Skin epidermis (tissue), 12 donors: ENCODE measurements around the gene ZNF267.
"Not testable (repeated sequence)": the region's sequence is repeated elsewhere in the genome, so short reads cannot be mapped to it uniquely, and the experiment has no call there.

Experiments
- H3K27ac ChIP-seq, 21 experiments: fragments of 200-600 bp; sonication (generic) in 11 of 21; one replicate each; pipeline ENCODE4 v1.5.0; 2020; ENCODE audit warnings: mild to moderate bottlenecking in 3 of 21, inconsistent platforms in 2 of 21, moderate library complexity in 2 of 21
- H3K4me3 ChIP-seq, 7 experiments: fragments of 200-600 bp; sonication (generic) in 2 of 7; one replicate each; pipeline ENCODE4 v1.5.0; 2020; ENCODE audit warnings: inconsistent platforms in 2 of 7, mild to moderate bottlenecking in 2 of 7, moderate library complexity in 1 of 7

Gene ZNF267

DNA sequence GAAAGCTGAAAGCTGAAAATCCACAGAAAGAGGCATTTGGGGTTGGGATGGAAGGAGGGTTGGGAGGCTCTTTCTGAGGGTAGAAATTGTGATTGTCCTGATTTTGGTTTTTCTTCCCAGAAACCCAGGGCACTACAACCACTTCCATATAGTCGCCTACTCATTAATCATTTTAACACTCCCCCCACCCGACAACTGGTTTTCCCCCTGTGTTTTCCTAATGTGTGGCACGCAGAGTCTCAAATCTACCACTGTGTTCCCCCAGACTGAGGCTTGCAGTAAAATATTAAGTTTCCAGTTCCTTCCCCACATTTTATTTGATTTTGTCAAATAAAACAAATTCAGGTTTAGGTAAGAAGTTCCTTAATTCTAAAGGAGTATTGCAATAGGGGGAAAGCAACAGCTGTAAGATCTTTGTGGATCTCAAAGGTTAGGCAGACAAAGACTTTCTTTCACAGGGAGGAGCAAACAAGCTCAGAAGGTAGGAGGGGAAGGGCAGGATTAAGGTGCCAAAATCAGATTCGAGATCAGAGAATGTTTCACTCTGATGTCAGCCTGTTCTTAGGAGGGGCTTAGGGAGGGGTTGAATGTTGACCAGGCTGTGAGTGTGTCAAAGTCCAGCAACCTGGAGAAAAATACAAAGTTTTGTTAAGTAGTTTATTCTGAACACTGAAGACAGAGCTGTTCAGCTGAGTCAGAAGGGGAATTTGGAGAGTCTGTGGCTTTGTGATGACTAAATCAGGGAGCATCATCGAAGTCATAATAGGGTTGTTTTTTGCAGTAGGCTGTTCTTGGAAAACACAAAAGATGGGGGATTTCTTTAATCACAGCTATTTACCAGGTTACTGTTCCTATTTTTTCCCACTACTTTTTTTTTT, 3.6 kb downstream of the ZNF267 start:
- H3K4me3 ChIP-seq: peak overlapping the region in 3 of 7 experiments; percentile 5 to 91 (median 22)
- H3K27ac ChIP-seq: peak overlapping the region in 20 of 21 experiments; percentile 13 to 100 (median 84)

DNA sequence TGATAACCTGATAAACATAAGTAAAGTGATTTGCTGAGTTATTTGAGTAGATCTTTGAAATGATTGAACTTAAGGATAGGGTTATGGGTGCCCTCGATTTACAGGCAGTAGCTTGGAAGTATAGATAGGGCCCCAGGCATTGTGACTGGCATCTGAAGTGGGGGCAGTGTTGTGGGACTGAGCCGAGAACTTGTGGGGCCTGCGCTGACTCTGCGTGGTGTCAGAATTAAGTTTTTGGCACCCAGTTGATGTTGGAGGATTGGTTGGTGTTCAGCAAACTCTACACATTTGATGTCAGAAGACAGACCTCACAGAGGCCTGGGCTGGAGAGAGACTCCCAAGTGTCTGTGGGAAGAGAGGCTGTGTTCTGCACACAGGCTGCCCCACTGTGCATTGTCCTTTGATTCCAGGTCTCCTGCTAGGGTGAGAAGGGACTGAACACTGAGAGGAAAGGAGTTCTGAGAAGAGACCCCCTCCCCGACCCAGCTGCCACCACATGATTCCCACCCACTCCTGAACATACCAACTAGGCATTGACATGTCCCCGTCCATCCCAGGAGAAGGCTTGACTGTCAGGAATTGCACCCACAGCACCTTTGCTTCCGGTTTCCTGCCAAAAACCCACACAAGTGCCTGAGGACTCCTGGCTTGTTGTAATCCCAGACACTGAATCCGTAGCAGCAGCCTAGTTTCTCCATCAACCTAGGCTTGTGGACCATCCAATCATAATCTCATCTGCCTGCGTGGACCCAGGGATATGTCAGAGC, 4.5 kb downstream of the ZNF267 start:
- Histone ChIP-seq H3K4me3 (no peak overlapping the region), H3K27ac (peak overlapping the region in 19 of 21 experiments; percentile 38 to 100 (median 85))

DNA sequence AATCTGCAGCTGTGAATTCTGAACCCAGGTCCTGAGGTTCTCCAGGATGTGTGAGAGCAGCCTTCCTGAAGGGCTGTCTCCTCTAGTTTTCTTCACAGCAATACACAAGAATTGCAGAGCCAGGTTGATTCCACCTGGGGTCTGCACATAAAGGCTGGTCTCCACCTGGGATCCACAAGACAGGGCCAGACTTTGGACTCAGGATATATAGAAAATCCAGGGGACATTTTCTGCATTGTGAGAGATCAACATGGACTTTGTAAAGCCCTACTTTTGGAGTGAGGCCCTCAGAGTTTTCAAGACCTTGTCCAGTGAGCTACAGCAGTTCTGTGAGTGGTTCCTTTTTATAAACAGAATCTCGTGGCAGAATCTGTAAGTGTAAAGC, 6.3 kb downstream of the ZNF267 start:
- H3K27ac ChIP-seq: peak overlapping the region in 15 of 21 experiments; percentile 11 to 76 (median 29)
- no peak overlapping the region for H3K4me3 ChIP-seq

DNA sequence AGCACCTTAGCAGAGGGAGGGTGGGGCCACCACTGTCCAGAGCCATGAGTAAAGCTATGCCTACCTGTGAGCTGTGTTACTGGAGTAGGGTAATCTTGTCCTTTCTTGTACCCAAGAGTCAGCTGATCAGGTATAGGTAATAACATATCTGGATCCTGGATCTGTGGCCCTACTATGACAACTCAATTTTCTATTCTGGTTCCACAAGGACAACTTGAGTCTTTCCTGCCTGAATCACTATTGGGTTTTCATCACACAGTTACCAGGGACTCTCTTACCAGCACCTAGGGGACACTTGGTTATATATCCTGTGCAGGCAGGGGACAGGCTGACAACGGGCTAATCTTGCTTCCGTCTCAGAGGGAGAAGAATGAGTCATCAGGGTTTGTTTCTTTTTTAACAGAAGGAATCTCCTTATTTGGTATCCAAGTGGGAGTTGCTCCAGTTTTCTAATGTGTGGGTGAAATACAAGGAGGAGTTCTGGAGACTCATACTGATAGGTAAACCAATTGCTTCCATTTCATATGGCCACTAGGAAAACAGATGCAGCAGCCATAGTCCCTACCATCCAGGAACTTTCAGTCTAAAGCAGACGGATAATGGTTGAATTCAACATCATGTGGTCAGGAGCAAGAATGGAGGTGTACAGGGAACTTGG, 6.8 kb downstream of the ZNF267 start:
- Histone ChIP-seq H3K27ac (peak overlapping the region in 16 of 21 experiments; percentile 11 to 76 (median 28)), H3K4me3 (no peak overlapping the region)

DNA sequence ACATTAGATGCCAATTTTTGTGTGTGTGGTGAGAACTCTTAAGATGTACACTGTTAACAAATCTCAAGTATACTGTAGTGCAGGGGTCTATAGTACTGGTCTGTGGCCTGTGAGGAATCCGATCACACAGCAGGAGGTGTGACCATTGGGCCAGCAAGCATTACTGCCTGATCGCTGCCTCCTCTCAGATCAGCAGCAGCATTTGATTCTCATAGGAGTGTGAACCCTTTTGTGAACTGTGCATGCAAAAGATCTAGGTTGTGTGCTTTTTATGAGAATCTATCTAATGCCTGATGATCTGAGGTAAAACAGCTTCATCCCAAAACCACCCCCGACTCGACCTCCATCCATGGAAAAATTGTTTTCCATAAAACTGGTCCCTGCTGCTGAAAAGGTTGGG, 12.6 kb downstream of the ZNF267 start:
- Histone ChIP-seq H3K4me3 (no peak overlapping the region), H3K27ac (no peak overlapping the region)

DNA sequence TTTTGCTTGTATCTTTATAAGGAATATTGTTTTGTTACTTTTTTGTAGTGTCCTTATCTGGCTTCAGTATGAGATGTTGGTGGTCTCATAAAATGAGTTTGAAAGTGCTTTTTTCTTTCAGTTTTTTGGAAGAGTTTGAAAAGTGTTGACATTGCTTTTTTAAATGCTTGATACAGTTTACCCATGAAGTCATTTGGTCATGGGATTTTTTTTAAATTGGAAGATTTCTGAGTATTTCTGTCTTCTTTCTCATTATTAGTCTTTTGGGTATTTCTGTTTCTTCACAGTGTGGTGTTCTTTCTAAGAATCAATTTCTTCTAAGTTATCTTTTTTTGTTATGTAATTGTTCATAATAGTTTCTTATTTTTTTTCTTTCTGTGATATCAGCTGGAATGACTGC, 15.1 kb downstream of the ZNF267 start:
- H3K4me3 ChIP-seq: no peak overlapping the region
- H3K27ac ChIP-seq: no peak overlapping the region

DNA sequence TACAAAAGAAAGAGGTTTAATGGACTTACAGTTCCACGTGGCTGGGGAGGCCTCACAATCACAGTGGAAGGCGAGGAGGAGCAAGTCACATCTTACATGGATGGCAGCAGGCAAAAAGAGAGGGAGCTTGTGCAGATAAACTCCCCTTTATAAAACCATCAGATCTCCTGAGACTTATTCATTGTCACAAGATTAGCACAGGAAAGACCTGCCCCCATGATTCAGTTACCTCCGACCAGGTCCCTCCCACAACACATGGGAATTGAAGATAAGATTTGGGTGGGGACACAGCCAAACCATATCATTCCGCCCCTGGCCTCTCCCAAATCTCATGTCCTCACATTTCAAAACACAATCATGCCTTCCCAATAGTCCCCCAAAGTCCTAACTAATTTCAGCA, 18.5 kb downstream of the ZNF267 start:
- not testable (repeated sequence) for H3K4me3 ChIP-seq, H3K27ac ChIP-seq

DNA sequence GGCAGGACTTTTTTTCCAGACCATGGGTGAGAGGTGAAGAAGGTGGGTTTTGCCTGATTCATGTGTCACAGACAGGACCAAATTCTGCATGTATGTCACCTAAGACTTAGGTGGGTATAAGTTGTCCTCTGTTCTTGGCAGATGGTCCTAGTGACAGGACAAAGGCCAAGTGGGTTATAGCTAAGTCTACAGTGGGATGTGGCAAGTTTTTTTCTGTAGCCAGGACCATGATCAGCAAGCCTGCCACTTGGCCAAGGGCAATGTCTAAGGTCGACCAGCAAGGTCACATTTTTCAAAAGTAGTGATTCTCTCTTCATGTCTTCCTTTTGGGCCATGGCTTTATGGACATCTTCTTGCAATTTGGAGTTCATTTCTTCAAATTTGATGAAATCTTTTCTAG, 20.2 kb downstream of the ZNF267 start:
- H3K27ac ChIP-seq: no peak overlapping the region
- H3K4me3 ChIP-seq: no peak overlapping the region

DNA sequence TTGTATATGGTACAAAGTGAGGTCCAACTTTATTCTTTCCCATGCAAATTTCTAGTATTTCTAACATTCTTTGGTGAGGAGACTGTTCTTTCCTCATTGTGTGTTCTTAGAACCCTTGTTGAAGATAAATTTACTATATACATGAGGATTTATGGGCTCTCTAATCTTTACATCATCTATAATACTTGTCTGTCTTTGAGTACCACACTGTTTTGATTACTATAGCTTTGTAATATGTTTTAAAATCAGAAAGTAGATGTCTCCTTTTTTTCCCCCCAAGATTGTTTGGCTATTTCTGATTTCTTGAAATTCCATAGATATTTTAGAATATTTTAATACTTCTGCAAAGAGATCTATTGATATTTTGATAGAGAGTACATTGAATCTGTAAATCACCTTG, 23.7 kb downstream of the ZNF267 start:
- Histone ChIP-seq H3K4me3 (no peak overlapping the region), H3K27ac (no peak overlapping the region)

DNA sequence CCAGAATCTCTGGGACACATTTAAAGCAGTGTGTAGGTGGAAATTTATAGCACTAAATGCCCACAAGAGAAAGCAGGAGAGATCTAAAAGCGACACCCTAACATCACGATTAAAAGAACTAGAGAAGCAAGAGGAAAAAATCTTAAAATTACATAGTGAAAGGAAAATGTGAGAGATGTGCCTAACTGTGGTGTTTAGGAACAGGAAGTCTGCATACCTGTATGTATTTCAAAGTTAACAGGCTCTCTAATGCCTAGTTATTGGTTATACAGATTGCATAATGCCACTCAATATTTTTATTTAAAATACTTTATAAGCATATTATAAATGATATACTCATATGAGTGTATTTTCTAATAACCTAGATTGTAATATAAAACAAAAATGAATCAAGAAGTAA, 25.9 kb downstream of the ZNF267 start:
- Histone ChIP-seq H3K4me3 (no peak overlapping the region), H3K27ac (no peak overlapping the region)

DNA sequence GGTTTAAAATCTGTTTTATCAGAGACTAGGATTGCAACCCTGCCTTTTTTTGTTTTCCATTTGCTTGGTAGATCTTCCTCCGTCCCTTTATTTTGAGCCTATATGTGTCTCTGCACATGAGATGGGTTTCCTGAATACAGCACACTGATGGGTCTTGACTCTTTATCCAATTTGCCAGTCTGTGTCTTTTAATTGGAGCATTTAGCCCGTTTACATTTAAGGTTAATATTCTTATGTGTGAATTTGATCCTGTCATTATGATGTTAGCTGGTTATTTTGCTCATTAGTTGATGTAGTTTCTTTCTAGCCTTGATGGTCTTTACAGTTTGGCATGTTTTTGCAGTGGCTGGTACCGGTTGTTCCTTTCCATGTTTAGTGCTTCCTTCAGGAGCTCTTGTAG, 31.0 kb downstream of the ZNF267 start:
- H3K4me3 ChIP-seq, H3K27ac ChIP-seq: not testable (repeated sequence)

DNA sequence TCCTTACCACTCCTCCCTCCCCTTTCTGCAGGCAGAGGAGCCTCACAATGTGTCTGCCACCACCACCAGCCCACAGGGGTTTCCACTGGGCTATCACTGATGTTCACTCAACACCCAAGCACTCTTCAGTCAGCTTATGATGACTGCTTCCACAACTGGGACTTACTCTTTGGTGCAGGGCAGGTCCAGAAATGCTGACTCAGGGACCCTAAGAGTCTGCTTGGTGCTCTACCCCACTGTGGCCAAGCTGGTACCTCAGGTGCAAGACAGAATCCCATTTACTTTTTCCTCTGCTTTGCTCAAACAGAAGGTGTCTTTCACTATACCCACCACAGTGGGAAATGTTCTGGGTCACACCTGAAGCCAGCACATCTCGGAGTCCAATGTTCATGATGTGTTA, 40.1 kb downstream of the ZNF267 start:
- Histone ChIP-seq H3K4me3 (no peak overlapping the region), H3K27ac (no peak overlapping the region)

DNA sequence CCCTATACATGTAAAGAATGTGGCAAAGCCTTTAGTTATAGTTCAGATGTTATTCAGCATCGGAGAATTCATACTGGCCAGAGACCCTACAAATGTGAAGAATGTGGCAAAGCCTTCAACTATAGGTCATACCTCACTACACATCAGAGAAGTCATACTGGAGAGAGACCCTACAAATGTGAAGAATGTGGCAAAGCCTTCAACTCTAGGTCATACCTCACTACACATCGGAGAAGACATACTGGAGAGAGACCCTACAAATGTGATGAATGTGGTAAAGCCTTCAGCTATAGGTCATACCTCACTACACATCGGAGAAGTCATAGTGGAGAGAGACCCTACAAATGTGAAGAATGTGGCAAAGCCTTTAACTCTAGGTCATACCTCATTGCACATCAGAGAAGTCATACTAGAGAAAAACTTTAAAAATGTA, 42.5 kb downstream of the ZNF267 start:
- H3K27ac ChIP-seq: no peak overlapping the region
- H3K4me3 ChIP-seq: no peak overlapping the region

DNA sequence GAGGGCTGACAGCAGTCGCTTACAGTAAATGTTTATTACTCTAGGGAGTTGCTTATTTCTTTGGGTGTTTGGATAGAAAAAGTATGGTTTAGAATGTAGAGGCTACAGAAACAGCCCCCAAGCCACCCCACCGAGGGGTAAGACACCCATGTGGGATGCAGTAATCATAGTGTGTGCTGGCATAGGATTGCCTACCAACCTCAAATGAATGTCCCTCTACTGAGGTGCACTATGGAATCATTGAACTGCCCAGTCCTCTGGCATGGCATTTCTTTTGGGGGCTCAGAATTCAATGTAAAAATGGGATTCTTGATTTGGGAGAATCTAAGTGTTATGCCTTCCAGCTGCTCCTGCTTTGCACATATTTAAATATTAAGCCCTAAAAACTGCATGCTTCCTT, 46.8 kb downstream of the ZNF267 start:
- H3K4me3 ChIP-seq: no peak overlapping the region
- H3K27ac ChIP-seq: no peak overlapping the region

DNA sequence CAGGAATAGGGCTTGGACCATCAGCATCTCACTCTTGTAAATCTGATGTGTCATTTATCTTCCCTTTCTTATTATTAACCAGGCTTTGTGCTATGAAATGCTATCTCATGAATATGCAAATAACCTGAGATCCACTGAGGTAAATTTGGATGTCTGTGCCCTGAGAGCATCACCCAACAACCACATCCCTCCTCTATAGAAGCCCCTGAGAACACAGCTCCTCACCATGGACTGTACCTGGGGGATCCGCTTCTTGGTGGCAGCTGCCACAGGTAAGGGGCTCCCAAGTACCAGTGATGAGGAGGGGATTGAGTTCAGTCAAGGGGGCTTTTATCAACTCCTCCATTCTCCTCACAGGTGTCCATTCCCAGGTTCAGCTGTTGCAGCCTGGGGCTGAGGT, 78.2 kb downstream of the ZNF267 start:
- not testable (repeated sequence) for H3K4me3 ChIP-seq

DNA sequence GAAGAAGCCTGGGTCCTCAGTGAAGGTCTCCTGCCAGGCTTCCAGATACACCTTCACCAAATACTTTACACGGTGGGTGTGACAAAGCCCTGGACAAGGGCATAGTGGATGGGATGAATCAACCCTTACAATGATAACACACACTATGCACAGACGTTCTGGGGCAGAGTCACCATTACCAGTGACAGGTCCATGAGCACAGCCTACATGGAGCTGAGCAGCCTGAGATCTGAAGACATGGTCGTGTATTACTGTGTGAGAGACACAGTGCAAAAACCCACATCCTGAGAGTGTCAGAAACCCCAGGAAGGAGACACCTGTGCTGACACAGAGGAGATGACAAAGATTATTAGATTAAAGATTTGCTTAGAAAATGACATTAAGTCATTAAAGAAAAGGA, 78.6 kb downstream of the ZNF267 start:
- H3K4me3 ChIP-seq, H3K27ac ChIP-seq: not testable (repeated sequence)

More for the DNA sequence above, 78.2 kb downstream of the ZNF267 start:
- H3K27ac ChIP-seq: not testable (repeated sequence)

DNA sequence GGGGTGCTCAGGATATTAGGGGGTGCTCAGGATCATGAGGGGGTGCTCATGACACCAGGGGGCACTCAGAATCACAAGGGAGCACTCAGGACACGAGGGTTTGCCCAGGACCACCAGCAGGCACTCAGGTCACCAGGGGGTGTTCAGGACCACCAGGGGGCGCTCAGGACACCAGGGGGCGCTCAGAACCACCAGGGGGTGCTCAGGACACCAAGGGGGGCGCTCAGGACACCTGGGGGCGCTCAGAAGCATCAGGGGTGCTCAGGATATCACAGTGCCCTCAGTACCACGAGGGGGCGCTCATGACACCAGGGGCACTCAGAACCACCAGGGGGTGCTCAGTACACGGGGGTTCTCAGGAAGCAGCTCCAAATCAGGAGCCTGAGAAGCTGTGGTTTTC, 82.6 kb downstream of the ZNF267 start:
- H3K4me3 ChIP-seq, H3K27ac ChIP-seq: not testable (repeated sequence)

DNA sequence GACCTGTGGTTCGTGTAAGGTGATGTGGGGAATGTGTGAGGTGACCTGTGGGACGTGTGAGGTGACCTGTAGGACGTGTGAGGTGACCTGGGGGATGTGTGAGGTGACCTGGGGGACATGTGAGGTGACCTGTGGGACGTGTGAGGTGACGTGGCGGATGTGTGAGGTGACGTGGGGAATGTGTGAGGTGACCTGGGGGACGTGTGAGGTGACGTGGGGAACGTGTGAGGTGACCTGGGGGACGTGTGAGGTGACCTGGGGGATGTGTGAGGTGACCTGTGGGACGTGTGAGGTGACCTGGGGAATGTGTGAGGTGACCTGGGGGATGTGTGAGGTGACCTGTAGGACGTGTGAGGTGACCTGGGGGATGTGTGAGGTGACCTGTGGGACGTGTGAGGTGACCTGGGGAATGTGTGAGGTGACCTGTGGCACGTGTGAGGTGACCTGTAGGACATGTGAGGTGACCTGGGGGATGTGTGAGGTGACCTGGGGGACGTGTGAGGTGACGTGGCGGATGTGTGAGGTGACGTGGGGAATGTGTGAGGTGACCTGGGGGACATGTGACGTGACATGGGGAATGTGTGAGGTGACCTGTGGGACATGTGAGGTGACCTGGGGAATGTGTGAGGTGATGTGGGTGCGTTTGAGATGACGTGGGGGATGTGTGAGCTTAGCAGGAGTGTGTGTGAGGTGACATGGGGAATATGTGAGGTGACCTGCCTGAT, 86.7 kb downstream of the ZNF267 start:
- not testable (repeated sequence) for H3K4me3 ChIP-seq, H3K27ac ChIP-seq
